GM19035 (cell line): Measurements from ENCODE around the gene YIPF3.
"Not testable (repeated sequence)": the region's sequence is repeated elsewhere in the genome, so short reads cannot be mapped to it uniquely, and the experiment has no call there.

Experiments used
- ATAC-seq: cut with Tn5 transposase; IDR thresholded peaks from one replicate; pipeline ENCODE4 v1.9.1; 2021; ENCODE audit not compliant: unreplicated experiment

The YIPF3 gene

DNA sequence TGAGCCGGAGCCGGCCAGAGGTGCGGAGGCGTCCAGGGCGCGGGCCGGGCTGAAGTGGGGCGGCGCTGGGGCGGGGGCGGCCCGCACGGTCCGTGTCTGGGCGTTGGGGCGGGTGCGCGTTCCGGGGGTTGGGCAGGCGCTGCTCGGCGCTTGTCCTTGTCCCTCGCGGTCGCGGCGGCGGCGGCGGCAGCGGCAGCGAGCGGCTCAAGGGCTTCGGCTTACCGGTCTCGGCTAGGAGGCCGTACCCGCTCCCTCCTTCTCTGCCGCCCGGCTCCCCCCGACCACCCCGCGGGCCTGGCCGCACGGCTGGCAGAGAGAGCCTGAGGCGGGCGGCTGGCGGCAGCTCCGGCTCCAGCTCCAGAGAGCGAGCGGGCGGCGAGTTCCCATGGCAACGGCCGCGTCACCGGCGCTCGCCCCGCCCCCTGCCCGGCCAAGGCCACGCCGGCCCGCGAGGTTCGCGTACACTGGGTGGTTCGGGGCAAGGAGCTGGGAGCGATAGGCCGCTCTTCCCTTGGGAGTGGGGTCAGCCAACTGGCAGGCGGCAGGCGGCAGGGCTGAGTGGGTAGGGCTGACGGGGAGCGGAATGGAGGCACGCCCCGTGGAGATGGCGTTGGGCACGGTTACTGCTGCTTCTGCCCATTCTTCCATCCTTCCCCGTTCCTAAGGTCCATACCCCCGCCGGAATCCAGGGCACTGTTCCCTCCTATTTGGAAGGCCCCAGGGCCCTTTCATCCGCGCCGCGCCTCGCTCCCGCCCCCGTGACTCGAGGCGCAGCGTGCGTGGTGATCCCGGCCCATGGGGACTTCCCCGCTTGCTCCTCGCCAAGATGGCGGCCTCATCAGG is 6.5 kb downstream of the YIPF3 start, which contains the start of gene LRRC73:
LRRC73 (minus strand) TSS at position 363 of the 843 bp plus-strand sequence. CDS start 561 bp downstream, outside the sequence.
- peak; percentile 61 for ATAC-seq

GRCh38 chr6:43509142-43509983 is 7.4 kb downstream of the YIPF3 start:
- peak; percentile 14 for ATAC-seq

GRCh38 chr6:43508481-43509141 is 8.1 kb downstream of the YIPF3 start:
- no peak for ATAC-seq

DNA sequence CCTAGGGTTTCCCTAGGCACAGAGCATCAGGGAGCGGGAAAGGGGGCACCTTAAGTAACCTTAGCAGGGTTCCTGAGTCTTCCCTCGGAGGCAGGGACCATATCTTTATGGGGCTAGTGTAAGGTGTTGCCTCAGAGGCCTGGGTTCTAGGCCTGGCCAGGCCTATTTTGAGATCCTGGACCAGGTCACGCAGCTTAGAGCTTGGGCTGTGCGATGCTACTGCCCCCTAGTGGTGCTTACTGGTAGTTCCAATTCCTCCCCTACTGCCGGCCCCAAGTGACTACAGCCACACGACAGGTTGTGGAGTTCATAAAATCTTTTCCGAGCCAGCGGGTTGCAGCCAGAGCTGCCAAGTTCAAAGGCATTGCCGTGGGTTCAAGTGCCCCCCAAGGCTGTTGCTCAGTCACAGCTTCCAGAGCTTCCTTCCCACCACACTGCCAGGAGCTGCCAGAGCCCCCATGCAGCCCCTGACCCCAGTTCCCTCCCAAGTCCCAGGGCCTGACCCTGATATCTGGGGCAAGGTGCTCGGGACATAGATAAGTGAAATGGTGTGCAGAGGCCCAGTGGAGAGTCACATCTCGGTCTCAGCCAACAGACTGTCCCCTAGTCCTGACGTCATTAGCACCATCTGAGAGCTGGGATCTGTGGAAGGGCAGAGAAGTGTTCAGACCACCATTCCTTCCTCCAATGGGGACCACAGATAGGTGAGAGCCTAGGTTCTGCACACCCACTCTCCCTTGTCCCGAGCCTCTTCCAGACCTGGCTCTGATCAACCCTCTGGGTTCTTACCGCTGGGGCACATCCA is 9.9 kb downstream of the YIPF3 start:
- ATAC-seq = peak; percentile 55

GRCh38 chr6:43506171-43506570 is 10.6 kb downstream of the YIPF3 start:
- ATAC-seq = no peak

GRCh38 chr6:43505718-43506117 is 11.0 kb downstream of the YIPF3 start:
- no peak for ATAC-seq

GRCh38 chr6:43504756-43505593 is 11.8 kb downstream of the YIPF3 start:
- no peak for ATAC-seq

DNA sequence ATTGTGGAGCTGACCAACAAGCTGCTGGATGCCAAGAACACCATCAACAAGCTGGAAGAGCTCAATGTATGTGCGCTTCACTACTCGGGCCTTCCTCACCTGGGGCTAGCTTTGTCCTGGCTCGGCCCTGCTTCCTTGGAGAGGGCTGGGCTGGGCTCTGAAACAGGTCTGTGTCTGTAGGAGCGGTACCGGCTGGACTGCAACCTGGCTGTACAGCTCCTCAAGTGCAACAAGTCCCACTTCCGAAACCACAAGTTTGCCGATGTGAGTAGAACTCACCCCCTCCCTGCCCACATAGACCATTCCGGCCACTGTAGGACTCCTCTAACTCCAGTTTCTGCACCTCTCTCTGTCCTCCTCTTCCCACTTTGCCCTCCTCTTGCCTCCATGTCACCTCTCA is 13.3 kb downstream of the YIPF3 start:
- no peak for ATAC-seq

DNA sequence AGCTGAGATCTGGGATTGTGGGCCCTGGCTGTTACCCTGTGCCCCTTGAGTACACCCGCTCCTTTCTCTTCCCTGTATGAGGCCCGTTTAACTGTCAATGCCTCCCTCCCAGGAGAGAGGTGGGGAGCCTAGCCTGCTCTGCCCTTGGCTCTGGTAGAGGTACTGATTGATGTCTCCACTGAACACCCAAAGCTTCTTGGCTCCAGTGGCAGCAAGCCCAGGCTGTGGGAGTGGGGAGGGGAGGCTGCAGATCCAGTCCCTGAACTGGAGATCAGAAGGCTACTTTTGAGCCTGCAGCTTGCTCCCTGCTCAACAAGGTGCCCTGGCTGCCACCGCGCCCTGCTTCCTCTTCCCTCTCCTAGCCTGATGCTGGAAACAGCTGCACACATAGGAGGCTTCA is 14.1 kb downstream of the YIPF3 start:
- no peak for ATAC-seq

GRCh38 chr6:43500921-43501320 is 15.8 kb downstream of the YIPF3 start:
- no peak for ATAC-seq

- ATAC-seq = no peak
These were observed 17.5 kb downstream of the YIPF3 start for GRCh38 chr6:43499028-43499815.

- ATAC-seq = not testable (repeated sequence)
These were observed 18.4 kb downstream of the YIPF3 start for GRCh38 chr6:43498291-43498690.

GRCh38 chr6:43497689-43498088 is 19.0 kb downstream of the YIPF3 start:
- no peak for ATAC-seq

DNA sequence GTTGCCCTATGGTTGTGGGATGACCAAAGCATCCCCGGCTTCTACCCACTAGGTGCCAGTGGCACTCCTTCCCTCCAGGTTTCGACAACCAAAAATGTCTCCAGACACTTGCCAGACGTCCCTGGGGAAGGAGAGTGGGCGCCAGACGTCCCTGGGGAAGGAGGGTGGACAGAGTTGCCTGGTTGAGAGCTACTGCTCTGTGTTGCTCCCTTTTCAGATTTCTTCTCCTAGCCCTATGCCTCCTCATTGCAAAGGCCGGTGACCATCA is 19.7 kb downstream of the YIPF3 start:
- ATAC-seq = no peak

GRCh38 chr6:43496370-43497128 is 20.2 kb downstream of the YIPF3 start:
- ATAC-seq = no peak

- ATAC-seq = no peak
These were observed 21.3 kb downstream of the YIPF3 start for GRCh38 chr6:43495409-43495941.

DNA sequence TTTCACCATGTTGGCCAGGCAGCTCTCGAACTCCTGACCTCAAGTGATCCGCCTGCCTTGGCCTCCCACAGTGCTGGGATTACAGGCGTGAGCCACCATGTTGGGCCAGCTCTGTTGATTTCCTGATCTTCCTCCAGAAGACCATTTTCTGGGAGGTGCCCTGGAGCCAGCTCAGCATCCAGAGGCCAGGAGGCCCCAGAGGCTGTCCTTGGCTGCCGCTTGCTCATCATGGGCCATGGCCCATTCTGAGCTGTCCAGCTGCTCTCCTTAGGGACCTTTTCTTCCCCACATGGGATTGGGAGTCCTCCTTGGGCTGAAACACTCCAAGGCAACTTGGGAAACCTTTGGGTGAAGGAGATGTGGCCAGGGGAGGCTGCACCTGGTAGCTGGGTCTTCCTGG is 22.0 kb downstream of the YIPF3 start:
- no peak for ATAC-seq

- no peak for ATAC-seq
These were observed 22.4 kb downstream of the YIPF3 start for GRCh38 chr6:43494321-43494720.
